DMS153 treated with DMSO at 0.1 percent for 48 hours (cell line): ENCODE results near the gene ARAP1.

Source experiments
- DNase-seq: peaks from one replicate; lab custom pipeline; 2025; ENCODE audit not compliant: unreplicated experiment; lab: John Stamatoyannopoulos, UW

Gene ARAP1

DNA sequence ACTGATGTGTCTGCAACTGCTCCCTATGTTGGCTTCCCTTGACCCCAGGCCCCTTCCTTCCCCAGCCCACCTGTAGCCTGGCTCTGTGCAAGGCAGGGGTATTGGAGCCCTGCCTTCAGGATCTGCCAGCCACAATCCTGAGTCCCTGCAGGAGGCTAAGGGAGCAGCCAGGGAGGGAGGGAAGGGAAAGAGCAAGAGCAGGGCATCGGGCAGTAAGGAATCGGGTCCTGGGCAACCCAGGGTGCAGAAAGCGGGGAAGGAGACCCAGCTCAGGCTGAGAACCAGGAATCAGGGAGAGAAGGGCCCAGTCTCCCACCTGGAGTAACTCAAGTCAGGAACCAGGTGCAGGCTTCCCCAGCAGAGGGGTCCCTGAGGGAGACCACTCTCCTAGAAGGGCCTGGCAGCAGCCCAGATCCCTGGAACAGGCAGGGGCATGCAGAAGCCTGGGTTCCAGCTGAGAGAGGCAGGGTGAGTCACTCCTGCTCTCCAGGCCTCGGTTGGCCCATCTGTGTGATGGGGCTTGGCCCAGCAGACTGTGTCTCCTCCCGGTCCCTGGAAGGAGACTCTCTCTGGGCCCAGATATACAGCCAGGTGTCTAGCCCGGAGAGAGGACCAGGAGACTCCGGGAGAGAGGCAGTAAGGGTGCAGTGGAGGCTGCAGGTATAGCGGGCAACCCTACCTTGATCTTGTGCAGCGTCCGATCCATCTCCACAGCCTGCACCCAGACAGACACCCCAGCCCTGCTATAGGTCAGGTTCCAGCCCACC is 28.3 kb upstream of the ARAP1 start:
- DNase-seq: no peak

DNA sequence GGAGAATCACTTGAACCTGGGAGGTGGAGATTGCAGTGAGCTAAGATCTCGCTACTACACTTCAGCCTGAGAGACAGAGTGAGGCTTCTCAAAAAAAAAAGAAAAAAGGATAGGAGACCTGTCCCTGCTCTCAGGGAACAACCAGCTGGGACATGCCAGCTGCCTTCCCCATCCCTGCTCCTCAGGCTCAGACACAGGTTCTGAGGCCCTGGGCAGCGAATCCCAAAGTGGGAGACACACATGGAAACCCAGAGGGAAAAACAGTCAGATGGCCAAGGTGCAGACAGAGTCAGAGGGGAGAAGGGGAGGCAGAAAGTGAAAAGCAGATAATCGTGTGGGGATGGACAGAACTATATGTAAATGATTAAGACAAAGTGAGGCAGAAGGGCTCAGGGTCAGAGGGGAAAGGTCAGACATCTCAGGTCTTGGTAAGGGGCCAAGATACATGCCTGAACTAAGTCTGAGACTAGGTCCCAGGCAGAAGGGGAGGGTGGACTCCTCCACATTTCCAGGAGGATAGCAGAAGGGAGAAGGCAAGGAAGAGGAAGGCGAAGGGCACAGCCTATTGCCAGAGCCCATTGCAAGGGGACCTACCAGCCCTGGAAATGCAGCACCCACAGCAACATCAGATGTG is 27.4 kb upstream of the ARAP1 start:
- DNase-seq: no peak

DNA sequence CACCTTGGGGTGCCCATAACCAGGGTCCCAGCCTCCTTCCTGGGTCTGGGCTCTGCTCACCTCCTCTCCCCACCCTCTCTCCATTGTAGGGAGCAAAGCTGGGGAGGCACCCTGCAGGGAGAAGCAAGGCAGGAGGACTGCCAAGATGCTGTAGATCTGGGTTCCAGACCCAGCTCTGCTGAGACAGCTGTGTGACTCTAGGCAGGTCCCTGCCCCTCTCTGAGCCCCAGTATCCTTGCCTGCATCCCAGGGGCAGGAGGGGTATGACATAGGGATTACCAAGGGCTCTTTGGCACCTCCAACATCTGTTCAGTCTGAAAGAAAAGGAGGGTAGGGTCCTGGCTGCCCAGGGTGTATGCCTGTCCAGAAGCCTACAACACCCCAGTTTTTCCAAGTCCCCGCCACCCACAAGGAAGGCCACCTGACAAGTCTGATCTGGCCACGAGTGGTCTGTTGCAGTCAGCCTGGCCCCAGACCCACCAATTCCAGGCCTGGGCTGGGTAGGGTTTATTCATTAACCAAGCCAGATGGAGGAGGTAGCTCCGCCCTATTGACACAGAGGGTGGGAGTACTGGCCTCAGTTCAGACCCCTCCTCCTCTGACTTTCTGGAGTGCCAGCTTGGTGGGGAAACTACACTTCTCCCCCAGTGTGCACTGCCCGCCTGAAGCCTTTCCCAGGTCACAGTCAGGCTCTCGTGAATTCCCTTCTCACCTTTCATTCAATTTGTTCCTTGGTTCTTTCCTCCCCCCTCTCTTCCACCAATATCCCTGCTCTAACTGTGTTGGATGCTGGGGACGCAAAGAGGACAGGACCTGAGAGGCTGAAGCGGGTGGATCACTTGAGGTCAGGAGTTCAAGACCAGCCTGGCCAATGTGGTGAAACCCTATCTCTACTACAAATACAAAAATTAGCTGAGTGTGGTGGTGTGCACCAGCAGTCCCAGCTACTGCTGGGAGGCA is 26.6 kb upstream of the ARAP1 start:
- DNase-seq: no peak

DNA sequence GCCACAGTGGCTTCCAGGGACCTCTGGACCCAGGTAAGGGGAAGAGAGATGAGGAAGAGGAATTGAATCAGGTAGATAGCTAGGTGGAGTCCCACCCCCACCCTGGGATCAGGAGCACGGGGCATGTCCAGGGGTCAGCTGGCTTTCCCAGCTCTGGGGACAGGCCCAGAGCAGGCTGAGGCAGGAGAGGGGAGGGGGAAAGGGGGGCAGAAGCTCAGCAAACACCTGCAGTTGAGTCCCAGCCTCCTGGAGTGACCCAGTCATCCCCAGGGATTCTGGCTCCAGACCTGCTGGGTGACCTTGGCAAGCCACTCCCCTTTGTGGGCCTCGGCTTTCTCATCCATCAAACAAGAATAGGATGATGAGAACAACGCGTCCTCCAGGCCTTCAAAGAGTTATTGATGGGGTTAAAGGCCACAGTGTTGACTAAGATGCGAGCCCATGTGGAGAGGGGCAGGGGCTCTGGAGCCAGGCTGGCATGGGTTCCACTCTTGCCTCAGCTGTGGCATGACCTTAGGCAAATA is 25.6 kb upstream of the ARAP1 start:
- DNase-seq: no peak

DNA sequence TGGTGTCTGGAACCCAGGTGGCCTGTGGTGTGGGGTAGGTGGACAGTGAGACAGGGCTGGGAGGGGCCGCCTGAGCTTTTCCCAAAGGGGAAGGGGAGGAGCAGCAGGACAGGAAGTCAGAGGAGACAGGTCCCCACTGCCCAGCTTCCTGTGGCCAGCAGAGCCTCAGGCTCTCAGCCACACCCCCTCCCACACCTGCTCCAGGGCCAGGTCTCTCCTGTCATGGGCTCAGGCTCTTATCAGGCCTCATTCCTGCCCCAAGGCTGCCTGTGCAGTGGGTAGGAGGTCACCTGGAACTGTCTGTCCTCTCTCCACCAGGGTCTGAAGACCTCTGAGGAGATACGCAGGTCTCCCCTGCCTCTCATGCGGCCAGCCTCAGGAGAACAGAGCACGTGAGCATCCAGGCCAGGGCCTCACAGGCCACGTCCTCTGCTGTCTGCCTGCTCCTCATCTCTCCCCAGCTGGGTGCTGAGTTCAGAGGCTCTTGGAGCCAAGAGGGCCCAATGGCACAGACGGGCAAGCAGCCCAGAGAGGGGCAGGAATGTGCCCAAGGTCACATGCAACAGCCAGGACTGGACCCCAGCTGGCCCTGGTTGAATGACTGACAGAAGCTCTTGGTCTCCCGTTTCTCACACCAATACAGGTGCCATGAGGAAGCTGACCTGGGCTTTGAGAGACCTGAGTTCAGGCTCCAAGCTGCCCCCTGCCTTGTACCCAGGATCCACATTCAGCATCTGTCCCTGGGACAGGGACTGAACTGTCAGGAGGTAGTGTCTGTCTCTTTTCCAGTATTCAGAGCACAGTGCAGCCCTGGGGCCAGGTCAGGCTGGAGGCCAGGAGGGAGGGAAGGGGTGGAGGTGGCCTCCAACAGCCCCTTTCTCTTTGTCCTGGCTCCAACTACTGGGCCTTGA is 24.9 kb upstream of the ARAP1 start:
- no peak for DNase-seq

DNA sequence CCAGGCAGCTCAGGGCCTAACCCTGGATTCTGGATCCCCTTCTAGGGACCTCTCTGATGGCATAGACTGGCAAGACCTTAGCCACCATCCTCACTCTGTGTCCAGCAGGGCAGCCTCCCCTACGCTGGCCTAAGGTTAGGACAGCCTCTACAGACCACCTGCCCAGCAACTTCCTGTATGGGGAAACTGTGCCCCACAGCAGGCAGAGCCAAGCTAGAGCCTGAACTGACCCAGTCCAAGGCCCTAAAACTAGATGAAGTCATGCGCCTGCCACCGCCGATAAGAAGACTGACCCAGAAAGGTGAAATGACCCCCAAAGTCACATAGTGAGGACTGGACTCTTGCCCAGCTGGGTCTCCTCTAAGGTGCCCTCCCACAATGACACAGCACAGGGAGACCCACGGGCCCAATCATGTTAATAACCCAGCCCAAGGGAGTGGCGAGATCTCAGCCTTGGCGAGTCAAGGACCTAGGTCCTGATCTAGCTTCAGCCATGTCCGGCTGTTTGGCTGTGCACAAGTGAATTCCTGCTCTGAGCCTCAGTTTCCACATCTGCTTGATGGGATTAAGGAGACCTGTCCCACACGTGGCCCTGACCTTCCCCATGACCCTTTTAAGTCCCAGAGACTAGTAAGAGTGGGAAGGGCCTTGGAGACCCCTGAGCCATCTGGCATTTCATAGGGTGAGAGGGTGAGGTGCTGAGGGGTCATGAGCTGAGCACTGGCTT is 24.1 kb upstream of the ARAP1 start:
- no peak for DNase-seq

DNA sequence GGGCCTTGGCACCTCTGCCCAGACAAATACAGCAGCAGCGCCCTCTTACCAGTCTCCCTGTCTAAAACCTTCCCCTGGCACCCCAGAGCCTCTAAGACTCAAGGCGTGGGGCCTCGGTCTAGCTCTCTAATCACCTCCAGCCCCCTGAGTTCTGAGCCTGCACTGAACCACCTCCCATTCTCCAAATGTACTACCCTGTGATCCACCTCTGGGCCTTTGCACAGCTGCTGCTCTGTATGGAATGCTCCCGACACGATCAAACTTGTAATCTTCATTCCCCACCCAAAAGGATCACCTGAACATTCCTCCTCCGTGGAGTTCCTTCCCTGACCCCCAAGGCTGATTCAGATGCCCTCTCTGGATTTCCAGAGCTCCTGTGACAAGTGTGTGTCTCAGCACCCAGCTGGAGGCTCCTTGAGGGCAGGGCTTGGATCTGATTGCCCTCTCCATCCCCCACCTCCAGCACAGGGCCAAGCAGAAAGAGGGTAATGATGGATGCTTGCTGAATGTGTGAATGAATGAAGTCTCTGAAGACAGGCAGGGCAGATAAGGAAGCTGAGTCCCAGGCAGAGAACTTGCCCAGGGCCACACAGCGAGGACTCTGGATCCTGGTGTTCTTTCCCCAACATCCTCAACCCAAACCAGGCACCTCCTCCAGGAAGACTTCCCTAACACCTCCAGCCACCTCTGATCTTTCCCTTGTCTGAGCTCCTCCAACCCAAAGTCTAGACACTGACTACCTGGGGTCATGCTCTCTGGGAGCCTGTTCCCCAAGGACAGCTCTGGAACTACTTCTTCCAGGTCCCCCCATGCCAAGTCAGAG is 23.3 kb upstream of the ARAP1 start:
- no peak for DNase-seq

DNA sequence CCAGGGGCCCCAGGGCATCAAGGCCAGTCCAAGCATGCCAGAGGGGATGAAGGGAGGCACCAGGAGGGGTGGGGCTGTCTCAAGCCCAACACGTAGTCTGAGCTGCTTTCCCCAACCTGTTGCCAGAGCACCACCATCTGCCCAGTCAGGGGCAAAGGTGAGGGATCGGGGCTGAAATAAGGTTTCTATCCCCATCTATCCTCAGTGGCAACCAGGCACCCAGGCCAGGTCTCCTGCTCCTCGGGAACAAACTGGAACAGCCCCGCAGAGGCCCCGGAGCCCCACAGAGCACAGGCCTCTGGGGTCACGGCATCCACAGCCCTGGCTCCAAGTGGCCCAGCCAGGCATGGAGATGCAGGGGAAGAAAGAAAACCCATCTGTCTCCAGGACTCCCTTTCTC is 22.3 kb upstream of the ARAP1 start:
- DNase-seq: no peak

DNA sequence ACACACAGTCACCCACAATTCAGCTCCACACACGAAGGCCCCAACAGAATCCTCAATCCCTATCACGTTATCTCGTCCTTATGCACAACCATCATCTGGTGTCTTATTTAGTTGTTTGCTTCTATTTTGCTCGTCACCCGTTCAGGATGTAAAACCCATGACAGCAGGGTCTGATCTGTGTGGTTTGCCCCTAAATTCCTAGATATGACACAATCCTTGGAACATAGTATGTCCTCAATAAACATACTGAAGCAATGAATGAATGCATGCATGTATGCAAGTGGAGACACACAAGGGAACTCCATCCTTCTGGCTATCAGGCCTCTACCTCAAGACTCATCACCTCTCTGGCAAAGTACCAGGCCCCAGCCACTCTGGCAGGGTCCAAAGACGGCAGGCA is 21.5 kb upstream of the ARAP1 start:
- DNase-seq: no peak

DNA sequence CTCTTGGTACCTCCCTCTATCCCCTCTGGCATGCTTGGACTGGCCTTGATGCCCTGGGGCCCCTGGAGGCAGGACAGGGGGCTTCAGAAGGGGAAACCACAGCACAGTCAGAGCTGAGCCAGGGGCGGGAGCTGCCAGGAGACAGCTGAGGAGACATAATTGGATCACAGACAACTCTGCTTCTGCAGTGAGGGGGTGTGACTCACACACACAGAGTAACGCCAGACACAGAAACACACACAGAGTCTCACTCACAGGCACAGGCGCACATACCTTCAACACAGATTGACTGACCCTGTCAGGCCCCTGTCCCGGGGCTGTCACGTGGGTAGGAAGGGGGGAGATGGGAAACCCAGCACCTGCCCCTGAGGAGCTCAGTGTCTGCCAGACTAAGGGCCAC is 21.1 kb upstream of the ARAP1 start:
- no peak for DNase-seq

DNA sequence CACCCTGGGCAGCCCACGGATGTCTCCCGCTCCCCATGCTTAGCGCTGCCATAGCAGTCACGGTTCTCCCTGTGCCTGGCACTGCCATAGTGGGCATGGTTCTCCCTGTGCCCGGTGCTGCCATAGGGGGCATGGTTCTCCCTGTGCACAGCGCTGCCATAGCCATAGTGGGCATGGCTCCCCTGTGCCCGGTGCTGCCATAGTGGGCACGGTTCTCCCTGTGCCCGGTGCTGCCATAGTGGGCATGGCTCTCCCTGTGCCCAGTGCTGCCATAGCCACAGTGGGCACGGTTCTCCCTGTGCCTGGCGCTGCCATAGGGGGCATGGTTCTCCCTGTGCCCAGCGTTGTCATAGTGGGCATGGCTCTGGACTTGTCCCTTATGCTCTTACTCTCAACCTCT is 19.9 kb upstream of the ARAP1 start:
- no peak for DNase-seq

DNA sequence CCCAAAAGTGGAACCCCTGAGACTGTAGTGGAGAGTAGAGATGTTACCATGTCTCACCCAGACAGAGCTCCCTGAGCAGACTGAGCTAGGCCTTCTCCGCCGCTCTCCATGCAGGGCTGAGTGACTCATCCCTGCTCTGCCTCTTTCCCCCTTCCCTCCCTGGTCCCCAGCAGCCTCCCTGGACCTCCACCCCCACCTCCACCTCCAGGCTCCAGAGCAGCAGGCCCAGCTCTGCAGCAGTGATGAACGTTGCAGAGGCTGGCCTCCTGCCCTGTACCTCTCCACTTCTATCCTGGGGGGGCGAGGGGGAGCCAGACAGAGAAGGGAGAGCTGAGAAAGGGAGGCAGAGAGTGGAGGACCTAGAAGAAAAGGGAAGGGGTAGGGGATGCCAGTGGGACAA is 19.3 kb upstream of the ARAP1 start:
- no peak for DNase-seq

DNA sequence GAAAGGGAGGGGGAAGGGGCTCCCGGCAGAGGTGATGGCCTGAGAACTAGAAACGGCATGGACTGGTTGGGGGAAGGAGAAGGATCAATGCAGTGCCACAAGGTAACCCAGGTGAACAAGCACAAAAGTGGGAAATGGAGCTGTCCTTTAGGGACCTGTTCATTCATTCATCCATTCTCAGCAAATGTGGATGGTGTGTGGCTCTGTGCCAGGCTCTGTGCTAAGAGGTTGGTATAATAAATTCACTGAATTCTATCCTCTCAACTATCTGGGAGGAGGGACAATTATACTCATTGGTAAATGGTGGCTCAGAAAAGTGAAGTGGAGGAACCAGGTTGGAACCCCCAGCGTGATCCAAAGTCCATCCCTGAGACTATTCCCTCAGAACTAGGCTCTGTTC is 18.6 kb upstream of the ARAP1 start:
- no peak for DNase-seq

DNA sequence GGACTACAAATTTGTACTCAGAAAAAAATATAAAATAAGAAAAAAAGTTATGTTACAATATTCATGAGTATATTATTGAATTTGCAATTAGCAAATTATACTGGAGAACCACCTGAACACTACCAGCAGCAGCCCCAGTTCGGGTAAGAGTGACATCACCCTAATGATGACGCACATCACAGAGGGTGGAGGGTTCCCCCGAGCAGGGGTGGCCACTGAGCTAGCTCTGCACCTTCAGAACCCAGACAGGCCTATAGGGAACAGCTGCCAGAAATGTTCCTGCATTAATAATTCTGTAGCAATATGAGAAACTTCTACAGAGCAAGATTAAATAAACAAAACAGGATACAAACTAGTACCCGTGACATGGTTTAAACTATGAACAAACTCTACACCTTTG is 17.5 kb upstream of the ARAP1 start:
- no peak for DNase-seq

DNA sequence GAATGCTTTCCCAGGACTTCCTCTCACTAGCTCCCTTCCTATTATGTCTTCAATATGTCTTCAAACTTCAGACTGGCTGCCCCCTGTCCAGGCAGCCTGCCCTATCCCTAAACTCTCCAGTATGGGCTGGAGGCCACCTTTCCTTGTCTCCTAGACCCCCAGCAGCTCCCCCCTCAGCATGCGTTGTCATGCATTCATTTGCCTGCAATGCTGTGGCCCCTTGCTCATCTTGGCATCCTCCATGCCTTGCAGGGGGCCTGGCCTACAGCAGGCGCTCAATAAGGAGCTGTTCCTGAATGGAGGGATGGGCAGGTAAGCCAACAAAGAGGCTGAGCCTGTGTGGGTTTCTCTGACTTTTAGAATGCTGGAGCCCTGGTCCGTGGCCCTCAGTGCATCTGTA is 16.4 kb upstream of the ARAP1 start:
- DNase-seq: no peak

DNA sequence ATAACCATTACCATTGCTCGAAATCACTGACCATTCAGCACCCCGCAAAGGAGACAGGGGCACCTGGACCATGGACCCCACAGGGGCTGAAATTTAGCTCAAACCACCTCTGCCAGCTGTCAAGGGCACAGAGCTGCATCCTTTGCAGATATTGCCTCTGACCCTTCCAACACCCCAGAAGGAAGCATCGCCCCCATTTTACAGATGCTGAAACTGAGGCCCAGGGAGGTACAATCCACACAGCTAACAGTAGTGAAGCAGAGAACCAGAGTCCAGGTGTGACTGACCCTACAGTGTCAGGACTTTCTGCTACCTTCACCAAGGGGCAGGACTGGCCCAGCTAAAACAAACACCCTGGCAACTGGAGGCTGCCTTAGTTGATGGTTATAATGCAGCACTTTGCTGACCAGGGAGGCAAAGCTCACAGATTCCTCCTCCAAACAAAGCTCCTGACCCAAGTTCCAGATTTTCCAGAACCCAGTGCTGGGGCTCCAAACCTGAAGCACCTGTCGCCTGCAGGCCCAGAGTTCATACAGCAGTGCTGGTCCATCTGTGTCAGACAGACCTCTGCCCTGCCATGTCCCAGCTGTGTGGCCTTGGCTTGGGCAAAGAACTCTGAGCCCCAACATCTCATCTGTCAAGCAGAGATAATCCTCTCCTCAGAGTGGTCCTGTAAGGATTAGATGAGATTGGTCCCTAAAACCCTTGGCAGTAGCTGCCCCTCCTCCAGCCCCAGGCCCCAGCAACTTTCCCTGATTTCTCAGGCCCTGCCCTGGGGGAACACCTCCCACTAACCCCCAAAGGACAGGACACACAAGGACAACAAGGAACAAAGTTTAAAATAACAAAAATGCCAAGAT is 15.2 kb upstream of the ARAP1 start:
- no peak for DNase-seq

DNA sequence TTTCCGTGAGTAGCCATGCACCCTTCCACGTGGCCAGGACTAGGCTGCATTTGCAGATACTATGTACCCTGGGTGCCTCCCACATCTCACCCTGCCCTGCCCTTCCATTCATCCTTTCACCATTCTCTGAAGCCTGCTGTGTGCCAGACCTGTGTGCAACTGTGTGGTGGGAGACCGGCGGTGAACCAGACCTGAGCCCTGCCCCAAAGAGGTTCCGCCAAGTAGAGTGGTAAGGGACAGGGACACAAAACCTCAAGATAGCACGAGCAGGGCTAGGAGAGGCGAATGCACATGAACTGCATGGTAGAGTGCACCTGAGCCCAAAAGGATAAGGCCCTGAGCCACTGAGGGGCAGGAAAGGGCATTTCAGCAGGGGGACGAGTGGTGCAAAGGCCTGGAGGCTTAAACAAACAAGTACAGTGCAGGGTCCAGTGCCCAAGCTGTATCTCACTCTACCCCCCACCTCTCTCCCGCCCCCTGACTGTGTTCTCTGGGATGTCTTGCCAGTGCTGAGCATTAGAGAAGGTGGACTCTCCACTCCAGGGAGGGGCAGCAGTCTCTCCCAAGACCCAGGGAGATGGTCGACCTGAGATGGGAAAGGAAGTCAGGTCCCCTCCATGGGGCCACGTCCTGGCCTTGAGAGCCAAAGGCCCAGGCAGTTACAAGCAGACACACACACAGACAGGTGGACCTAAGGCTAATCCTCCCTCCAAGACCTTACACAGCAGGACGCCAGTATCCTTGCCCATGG is 14.1 kb upstream of the ARAP1 start:
- DNase-seq: no peak
